ENCODE data around the gene FOXP1. TPM values are rescaled to one million over a fixed set of nuclear protein-coding genes. Genes with fewer than 3 reads are reported as not detected.
"Not testable (repeated sequence)": the region's sequence is repeated elsewhere in the genome, so short reads cannot be mapped to it uniquely, and the experiment has no call there.

FOXP1 gene
- total and polyA plus RNA-seq, 9 of the 15 experiments (the other 6 are each of a cell fraction or from before 2014, with no cell fraction given) = 7.7 to 34.5 (median 13.7) TPM

DNA sequence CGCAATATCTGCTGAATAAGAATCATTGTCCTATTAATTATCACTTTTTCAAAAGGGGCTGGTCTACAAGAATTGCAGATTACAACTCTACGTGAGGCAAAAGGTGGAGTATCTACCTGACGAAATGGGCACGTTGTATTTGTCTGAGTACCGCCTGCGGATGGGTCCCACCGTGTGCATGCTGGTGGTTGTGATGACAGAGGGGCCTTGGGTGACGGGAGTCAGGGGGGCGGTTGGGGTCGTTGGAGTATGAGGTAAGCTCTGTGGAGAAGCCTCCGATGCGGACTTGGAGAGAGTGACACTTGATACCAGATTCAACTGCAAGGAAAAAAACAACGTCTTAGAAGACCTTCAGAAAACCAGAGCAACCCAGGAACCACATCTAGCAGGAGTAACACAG, 605.8 kb downstream of the FOXP1 start (continued):
- TF ChIP-seq RBFOX2 (IDR thresholded peaks at IDR 0.05; ENCODE audit: low read depth, low read length) = no peak
- TF ChIP-seq SAP30 (IDR thresholded peaks at IDR 0.05; ENCODE audit: borderline replicate concordance, insufficient read depth, low read depth, low read length, poor library complexity, severe bottlenecking) = no peak
- TF ChIP-seq, protein P1, sequence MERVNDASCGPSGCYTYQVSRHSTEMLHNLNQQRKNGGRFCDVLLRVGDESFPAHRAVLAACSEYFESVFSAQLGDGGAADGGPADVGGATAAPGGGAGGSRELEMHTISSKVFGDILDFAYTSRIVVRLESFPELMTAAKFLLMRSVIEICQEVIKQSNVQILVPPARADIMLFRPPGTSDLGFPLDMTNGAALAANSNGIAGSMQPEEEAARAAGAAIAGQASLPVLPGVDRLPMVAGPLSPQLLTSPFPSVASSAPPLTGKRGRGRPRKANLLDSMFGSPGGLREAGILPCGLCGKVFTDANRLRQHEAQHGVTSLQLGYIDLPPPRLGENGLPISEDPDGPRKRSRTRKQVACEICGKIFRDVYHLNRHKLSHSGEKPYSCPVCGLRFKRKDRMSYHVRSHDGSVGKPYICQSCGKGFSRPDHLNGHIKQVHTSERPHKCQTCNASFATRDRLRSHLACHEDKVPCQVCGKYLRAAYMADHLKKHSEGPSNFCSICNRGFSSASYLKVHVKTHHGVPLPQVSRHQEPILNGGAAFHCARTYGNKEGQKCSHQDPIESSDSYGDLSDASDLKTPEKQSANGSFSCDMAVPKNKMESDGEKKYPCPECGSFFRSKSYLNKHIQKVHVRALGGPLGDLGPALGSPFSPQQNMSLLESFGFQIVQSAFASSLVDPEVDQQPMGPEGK (CRISPR knock-in tag; IDR thresholded peaks at IDR 0.05; ENCODE audit: borderline replicate concordance) = no peak
- no peak for TF ChIP-seq TGIF2 (CRISPR knock-in tag; IDR thresholded peaks at IDR 0.05)
- TF ChIP-seq SLC30A9 (CRISPR knock-in tag; IDR thresholded peaks at IDR 0.05) = no peak

DNA sequence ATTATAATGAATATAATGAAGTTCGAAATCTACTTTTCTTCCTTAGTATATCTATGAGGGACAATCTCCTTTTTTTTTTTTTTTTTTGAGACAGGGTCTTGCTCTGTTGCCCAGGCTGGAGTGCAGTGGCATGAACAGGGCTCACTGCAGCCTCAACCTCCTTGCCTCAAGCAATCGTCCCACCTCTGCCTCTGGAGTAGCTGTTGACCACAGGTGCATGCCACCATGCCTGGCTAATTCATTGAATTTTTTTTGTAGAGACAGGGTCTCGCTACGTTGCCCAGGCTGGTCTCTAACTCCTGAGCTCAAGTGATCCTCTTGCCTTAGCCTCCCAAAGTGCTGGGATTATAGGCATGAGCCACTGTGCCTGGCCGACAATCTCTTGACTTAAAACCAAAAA, 607.5 kb downstream of the FOXP1 start:
- H3K36me3 ChIP-seq (ENCODE audit: control insufficient read depth, insufficient read depth, low read length) = peaks cover 72% of the 10 kb centered on the region; the same call in 1 of the 3 replicates

More for the DNA sequence above, 607.5 kb downstream of the FOXP1 start:
- H4K20me1 ChIP-seq (replicated peaks; ENCODE audit: control insufficient read depth, insufficient read depth, low read length); FAIRE-seq; CTCF ChIA-PET (ENCODE audit: low intra/inter-chr PET ratio); BruUV-seq (replicated peaks); H2AFZ ChIP-seq (ENCODE audit: low read depth, low read length); H3K27ac ChIP-seq (ENCODE audit: extremely low read depth, low read depth, low read length); DNase-seq (ENCODE audit: extremely low read depth in 1 of 4, low spot score in 3 of 4); H3K4me2 ChIP-seq (ENCODE audit: insufficient read depth, low read length); H3K79me2 ChIP-seq (ENCODE audit: control insufficient read depth, insufficient read depth, low read length); ATAC-seq; H3K9ac ChIP-seq (ENCODE audit: insufficient read depth in 1 of 2, low read depth in 2 of 2, low read length in 2 of 2); H3K4me1 ChIP-seq (replicated peaks in 1 of 2; ENCODE audit: control insufficient read depth in 2 of 2, insufficient read depth in 2 of 2, low read length in 2 of 2); in situ Hi-C loops (cut with MboI); H3K4me3 ChIP-seq; H3K9me3 ChIP-seq (replicated peaks; ENCODE audit: control insufficient read depth, insufficient read depth, low read depth, low read length); H3K9me1 ChIP-seq (ENCODE audit: control insufficient read depth, insufficient read depth, low read length); POLR2A ChIA-PET; intact Hi-C loops (cut with micrococcal nuclease); H3K27me3 ChIP-seq (ENCODE audit: control insufficient read depth in 2 of 2, insufficient read depth in 2 of 2, low read length in 2 of 2): not testable (repeated sequence)
- WGBS (ENCODE audit: insufficient coverage, low coverage, missing lambda C conversion rate) = 85% methylated on average over 5 of the region's 5 CpGs
